HG03571 (cell line): ENCODE measurements around the gene CXCR5.
"Not testable (repeated sequence)": the region's sequence is repeated elsewhere in the genome, so short reads cannot be mapped to it uniquely, and the experiment has no call there.

Source experiments
- ATAC-seq: cut with Tn5 transposase; IDR thresholded peaks from one replicate; pipeline ENCODE4 v1.9.1; 2021; ENCODE audit not compliant: unreplicated experiment

CXCR5 gene

DNA sequence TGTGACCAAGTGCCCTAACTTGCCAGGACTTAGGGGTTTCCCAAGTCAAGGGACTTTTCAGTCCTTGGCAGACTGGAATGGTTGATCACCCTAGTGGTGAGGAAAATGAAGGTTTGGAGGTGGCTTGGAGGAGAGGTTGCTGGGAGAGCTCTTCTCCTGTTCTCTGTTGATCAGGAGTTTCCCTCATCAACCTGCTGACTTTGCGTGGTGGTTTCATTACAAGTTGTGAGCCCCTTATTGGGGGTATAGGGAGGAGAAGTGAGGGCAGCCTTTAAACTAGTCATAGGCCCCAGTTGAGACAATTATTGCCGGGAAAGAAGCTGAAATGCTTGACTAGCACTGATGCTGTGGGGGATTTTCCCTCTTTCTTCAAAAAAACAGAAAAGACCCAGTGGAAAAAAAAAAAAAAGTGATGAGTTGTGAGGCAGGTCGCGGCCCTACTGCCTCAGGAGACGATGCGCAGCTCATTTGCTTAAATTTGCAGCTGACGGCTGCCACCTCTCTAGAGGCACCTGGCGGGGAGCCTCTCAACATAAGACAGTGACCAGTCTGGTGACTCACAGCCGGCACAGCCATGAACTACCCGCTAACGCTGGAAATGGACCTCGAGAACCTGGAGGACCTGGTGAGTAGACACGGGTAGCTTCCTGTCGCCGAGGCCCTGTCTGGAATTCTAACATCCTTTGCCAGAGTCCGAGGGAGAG lies at the start of gene CXCR5:
Gene CXCR5, plus strand, starts transcription at position 525 of the 704 bp plus-strand sequence. Its CDS starts 50 bp downstream, at position 575.
- peak; percentile 42 for ATAC-seq

GRCh38 chr11:118834427-118835028 lies 49.2 kb upstream of the CXCR5 start:
- no peak for ATAC-seq

DNA sequence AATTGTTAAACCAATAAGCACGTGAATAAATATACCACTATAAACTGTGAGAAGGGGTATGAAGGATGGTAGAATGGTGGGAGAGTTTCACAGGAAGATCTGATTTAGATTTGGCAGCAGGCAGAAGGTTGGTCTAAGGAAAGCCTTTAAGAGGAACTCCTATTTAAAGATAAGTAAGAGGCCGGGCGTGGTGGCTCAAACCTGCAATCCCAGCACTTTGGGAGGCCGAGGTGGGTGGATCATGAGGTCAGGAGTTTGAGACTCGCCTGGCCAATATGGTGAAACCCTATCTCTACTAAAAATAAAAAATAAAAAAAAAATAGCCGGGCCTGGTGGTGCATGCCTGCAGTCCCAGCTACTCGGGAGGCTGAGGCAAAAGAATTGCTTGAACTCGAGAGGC lies 45.8 kb upstream of the CXCR5 start:
- ATAC-seq, result no peak

- ATAC-seq, result no peak
Observed at GRCh38 chr11:118838905-118839553, 44.7 kb upstream of the CXCR5 start.

GRCh38 chr11:118841469-118842242 lies 42.0 kb upstream of the CXCR5 start:
- ATAC-seq, result no peak

DNA sequence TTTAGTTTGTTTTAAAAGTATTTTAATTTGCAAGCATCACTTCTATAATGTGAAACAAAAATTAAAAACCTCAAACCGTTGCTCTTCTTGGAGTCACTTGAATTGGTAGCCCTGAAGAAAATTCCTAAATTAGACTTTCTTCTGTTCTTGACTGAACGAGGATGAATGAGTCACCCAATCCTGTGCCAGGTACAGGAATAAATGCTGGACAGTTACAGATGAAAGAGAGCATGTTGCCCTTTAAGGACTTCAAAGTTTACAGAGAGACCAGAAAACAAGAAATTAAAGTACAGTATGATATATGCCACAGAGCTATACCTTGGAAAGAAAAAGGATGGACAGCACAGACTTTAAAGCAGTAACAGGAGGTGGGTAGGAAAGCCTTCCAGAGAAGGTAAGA lies 41.3 kb upstream of the CXCR5 start:
- ATAC-seq, result no peak

- ATAC-seq, result not testable (repeated sequence)
Observed at GRCh38 chr11:118842843-118843242, 40.8 kb upstream of the CXCR5 start.

GRCh38 chr11:118843565-118843964 lies 40.1 kb upstream of the CXCR5 start:
- no peak for ATAC-seq

GRCh38 chr11:118845369-118845768 lies 38.3 kb upstream of the CXCR5 start:
- no peak for ATAC-seq

GRCh38 chr11:118846181-118846935 lies 37.3 kb upstream of the CXCR5 start:
- no peak for ATAC-seq

DNA sequence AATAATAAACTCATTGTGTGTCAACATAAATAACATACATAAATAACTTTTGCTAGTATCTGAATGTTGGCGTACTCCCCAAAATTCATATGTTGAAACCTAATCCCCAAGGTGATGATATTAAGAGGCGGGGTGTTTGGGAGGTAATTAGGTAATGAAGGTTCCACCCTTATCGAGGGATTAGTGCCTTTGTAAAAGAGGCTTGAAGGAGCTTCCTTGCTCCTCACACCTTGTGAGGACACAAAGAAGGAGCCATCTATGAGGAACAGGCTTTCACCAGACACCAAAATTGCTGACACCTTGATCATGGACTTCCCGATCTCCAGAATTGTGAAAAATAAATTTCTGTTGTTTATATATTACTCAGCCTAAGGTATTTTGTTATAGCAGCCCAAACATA lies 33.9 kb upstream of the CXCR5 start:
- no peak for ATAC-seq

DNA sequence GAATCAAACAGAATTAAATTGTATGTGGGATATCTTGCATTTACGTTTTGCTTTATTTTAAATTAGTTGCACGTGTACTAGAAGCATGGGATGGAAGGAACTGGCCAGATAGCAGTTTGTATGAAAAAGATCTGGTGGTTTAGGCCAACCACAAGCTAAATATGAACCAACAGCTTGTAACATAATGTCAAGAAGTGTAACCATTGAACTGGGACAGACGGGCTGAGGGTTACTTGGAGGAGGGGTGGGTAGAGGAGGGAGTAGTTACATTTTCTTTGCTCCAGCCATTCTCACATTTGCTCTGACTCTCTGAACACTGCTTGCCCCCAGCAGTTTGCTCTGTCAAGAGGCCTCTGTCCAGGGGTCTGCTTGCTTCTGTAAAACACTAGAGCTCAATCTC lies 31.7 kb upstream of the CXCR5 start:
- ATAC-seq, result no peak

- ATAC-seq, result no peak
Observed at GRCh38 chr11:118853678-118854077, 30.0 kb upstream of the CXCR5 start.

DNA sequence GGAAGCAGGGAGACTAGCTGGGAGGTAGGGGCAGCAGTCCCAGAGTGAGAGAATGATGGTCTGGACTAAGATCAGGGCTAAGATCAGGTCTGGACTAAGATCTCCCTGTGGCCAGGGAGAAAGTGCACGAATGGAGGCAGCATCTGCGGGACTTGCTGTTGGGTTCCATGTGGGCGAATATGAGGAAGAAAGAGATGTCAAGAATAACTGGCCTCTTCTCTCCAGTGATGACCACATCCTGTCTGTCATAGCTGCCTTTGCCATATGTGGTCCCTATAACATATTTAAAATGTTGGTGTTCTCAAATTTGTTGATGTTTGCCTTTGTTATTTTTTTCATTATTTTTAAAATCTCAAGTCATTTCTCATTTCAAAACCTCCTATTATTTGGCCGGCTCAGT lies 27.4 kb upstream of the CXCR5 start:
- no peak for ATAC-seq

GRCh38 chr11:118857385-118857784 lies 26.3 kb upstream of the CXCR5 start:
- no peak for ATAC-seq

DNA sequence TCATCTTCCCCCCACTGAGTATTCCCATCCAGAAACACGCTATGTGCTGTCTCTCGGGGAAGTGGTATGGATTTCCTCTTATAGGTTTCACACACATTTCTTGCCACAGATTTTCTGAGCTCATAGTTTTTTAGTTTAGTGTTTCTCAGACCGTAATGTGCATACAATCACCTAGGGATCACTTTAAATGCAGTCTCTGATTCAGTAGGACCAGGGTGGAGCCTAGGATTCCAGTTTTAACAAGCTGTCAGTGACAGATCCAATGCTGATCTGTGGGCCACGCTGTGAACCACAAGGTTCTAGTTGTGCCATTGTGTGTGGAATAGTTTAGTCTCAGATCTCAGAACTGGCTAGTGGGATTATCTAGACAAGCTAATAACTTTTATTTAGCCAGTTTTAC lies 23.7 kb upstream of the CXCR5 start:
- ATAC-seq, result no peak

GRCh38 chr11:118868659-118869058 lies 15.0 kb upstream of the CXCR5 start:
- ATAC-seq, result no peak

GRCh38 chr11:118870396-118871343 lies 13.0 kb upstream of the CXCR5 start:
- no peak for ATAC-seq

- ATAC-seq, result peak; percentile 45
Observed at GRCh38 chr11:118872403-118872821, 11.3 kb upstream of the CXCR5 start.

DNA sequence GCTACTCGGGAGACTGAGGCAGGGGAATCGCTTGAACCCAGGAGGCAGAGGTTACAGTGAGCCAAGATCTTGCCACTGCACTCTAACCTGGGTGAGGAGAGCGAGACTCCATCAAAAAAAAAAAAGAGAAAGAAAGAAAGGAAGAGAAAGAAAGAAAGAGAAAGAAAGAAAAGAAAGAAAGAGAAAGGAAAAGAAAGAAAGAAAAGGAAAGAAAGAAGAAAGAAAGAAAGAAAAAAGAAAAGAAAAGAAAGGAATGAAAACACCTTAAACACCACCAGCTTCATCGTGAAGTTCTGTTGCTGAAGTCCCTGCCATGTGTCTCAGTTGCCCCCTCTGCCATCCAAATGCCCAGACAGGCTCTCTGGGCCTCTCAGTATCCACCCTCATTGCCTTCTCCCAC lies 9.9 kb upstream of the CXCR5 start:
- no peak for ATAC-seq
